Measurements from ENCODE around the gene RBX1. TPM values are rescaled to one million over a fixed set of nuclear protein-coding genes. Genes with fewer than 3 reads are reported as not detected.
A peak's percentile ranks its signal among the peaks of the same experiment; 100 is the strongest.

Gene RBX1
- total RNA-seq (2012; rRNA removed) = 63.3 and 72.4 TPM in 2 replicates
- 84.5 and 94.8 TPM in 2 replicates for polyA plus RNA-seq (2012; rRNA removed)
- 75.2 and 109 TPM in 2 replicates for polyA plus RNA-seq (2012; cell fraction: cytosol; rRNA removed)
- 24.2 and 61.5 TPM in 2 replicates for polyA plus RNA-seq (2012; cell fraction: nucleus; rRNA removed; ENCODE audit: low replicate concordance)
- Bru-seq, nascent RNA = percentile 82 among the genes with signal in this experiment
- percentile 87 among the genes with signal in this experiment for BruChase-seq, experiment 1, labeled RNA remaining after a 6-hour chase
- percentile 79 among the genes with signal in this experiment for BruChase-seq, experiment 2, labeled RNA remaining after a 2-hour chase
- long read RNA-seq, transcript RBX1-202 (2 exons, 1,871 nt) = minor isoform, 5 of 157 reads
- long read RNA-seq, transcript RBX1-201 (5 exons, 1,188 nt) = major isoform, 79 of 157 reads
- long read RNA-seq, partial matches to known transcripts = 57 of 157 reads
- long read RNA-seq, other reads (novel, unspliced or antisense) = 16 of 157 reads

GRCh38 chr22:40950962-40951794, at the start of gene RBX1:
TSS of gene RBX1 (plus strand) at chr22:40951378. CDS start at chr22:40951399, 21 bp downstream.
- peak within 1 kb of the TSS; percentile 97 for H4K91ac ChIP-seq (ENCODE audit: insufficient read depth, low read depth, low read length)
- DNase-seq (peak; percentile 98), ATAC-seq (ENCODE audit: low read depth) (peak; percentile 95)
- H3K9me1 ChIP-seq (ENCODE audit: insufficient read depth, low read length) = peaks cover 4% of the 10 kb centered on the region
- H4K5ac ChIP-seq (ENCODE audit: low read depth, low read length) = peak within 1 kb of the TSS; percentile 94
- peak within 1 kb of the TSS; percentile 95 for H2AK5ac ChIP-seq (ENCODE audit: low read depth, low read length)
- H2BK5ac ChIP-seq (ENCODE audit: low read depth, low read length, poor library complexity, severe bottlenecking) = peak within 1 kb of the TSS; percentile 95
- ChIA-PET CTCF (no interaction called here), POLR2A (ENCODE audit: unreplicated experiment) (interaction anchor here (0.6 to 1.0 kb wide), 5 partner anchors 19 to 517 kb away, joined by 3 read pairs; partner anchors contain the start of genes ACO2 and PHF5A)
- peak within 1 kb of the TSS; percentile 96 for H3K9ac ChIP-seq (ENCODE audit: low read depth, low read length)
- peaks cover 6% of the 10 kb centered on the region for H3K36me3 ChIP-seq (ENCODE audit: control insufficient read depth, insufficient read depth, low read length)
- H3K18ac ChIP-seq (ENCODE audit: low read depth, low read length) = peak within 1 kb of the TSS; percentile 87
- peak within 1 kb of the TSS; percentile 73 for H2BK120ac ChIP-seq (ENCODE audit: low read depth, low read length)
- dilution Hi-C loops (cut with HindIII; ENCODE audit: low sequenced_read_pairs, unreplicated experiment) = no loop called here
- H2BK20ac ChIP-seq (ENCODE audit: low read depth, low read length) = no peak within 1 kb of the TSS
- peak within 1 kb of the TSS; percentile 97 for H3K27ac ChIP-seq (ENCODE audit: insufficient read depth, low read length)
- no peaks in the 10 kb centered on the region; the same call in 1 of the 2 replicates for H4K20me1 ChIP-seq (ENCODE audit: insufficient read depth, low read length)
- H3K4me2 ChIP-seq (ENCODE audit: low read depth, low read length) = peak within 1 kb of the TSS; percentile 97
- peak within 1 kb of the TSS; percentile 87 for H3K4me3 ChIP-seq (ENCODE audit: insufficient read depth, low read depth, low read length)
- H3K4ac ChIP-seq (ENCODE audit: low read depth, low read length) = peak within 1 kb of the TSS; percentile 96
- H3K4me1 ChIP-seq (ENCODE audit: control insufficient read depth, insufficient read depth, low read length) = peaks cover 2% of the 10 kb centered on the region; the same call in 1 of the 2 replicates
- H3K56ac ChIP-seq (ENCODE audit: extremely low read depth, insufficient read depth, low read length) = peak within 1 kb of the TSS; percentile 97
- H3K14ac ChIP-seq (replicated peaks; ENCODE audit: low read depth, low read length) = peak within 1 kb of the TSS; percentile 98
- H4K8ac ChIP-seq (ENCODE audit: low read depth in 2 of 2, low read length in 2 of 2) = peak within 1 kb of the TSS; percentile 98 to 99
- H2AFZ ChIP-seq (replicated peaks; ENCODE audit: low read length, poor library complexity) = peak within 1 kb of the TSS; percentile 92
- peaks cover 27 to 42% of the 10 kb centered on the region in 2 experiments for H3K79me1 ChIP-seq (ENCODE audit: low read depth in 1 of 2, low read length in 2 of 2)
- 0% methylated on average over 15 of the region's 86 CpGs; no CpG with 5 or more reads in 1 of the 2 experiments for WGBS, 2 experiments (ENCODE audit: extremely low coverage in 2 of 2, insufficient read length in 1 of 2)
- in situ Hi-C loops (cut with MboI; ENCODE audit: low sequenced_read_pairs) = loop anchor here (10.0 kb wide), 1 partner anchor 134 kb away; no protein-coding TSS in a partner anchor
- peak within 1 kb of the TSS; percentile 98 for H3K23ac ChIP-seq (ENCODE audit: low read depth, low read length)
- peak; percentile 84 for TF ChIP-seq BHLHE40 (IDR thresholded peaks at IDR 0.05; ENCODE audit: low read depth, low read length)
- TF ChIP-seq FOS (IDR thresholded peaks at IDR 0.05; ENCODE audit: low read depth, low read length) = peak; percentile 24; the same call in 1 of the 2 replicates
- TF ChIP-seq ELK1 (IDR thresholded peaks at IDR 0.05; ENCODE audit: borderline replicate concordance, low read depth, low read length) = no peak
- no peak for TF ChIP-seq CEBPB (IDR thresholded peaks at IDR 0.05; ENCODE audit: low read depth, low read length)
- TF ChIP-seq USF2 (IDR thresholded peaks at IDR 0.05; ENCODE audit: low read depth, low read length) = peak; percentile 92
- TF ChIP-seq MAZ (IDR thresholded peaks at IDR 0.05; ENCODE audit: borderline replicate concordance, low read depth, low read length) = peak; percentile 100
- peak; percentile 39; the same call in 1 of the 2 replicates for TF ChIP-seq MXI1 (IDR thresholded peaks at IDR 0.05; ENCODE audit: borderline replicate concordance, low read depth, low read length)
- TF ChIP-seq POLR2A (IDR thresholded peaks at IDR 0.05; ENCODE audit: low read depth, low read length) = peak; percentile 92
- H2BK15ac ChIP-seq (ENCODE audit: low read depth, low read length) = peak within 1 kb of the TSS; percentile 7; the same call in 1 of the 3 replicates
- no TSS peak for BruUV-seq (replicated peaks)
- H2AK9ac ChIP-seq (replicated peaks; ENCODE audit: low read depth, low read length, poor library complexity) = peak within 1 kb of the TSS; percentile 99
- no peaks in the 10 kb centered on the region for H3K27me3 ChIP-seq (ENCODE audit: control insufficient read depth, insufficient read depth, low read length)
- intact Hi-C loops (cut with micrococcal nuclease) = loop anchor here (1.0 to 5.0 kb wide), 2 partner anchors 71 to 140 kb away; no protein-coding TSS in a partner anchor
- no peaks in the 10 kb centered on the region for H3K9me3 ChIP-seq (ENCODE audit: control insufficient read depth, insufficient read depth, low read length)

All from IMR-90 (cell line).